A673 (cell line): ENCODE results near the gene GLRX3.

Experiments
- CTCF ChIP-seq: fragments of 300-800, 200-600 bp; sonication (generic); conservative IDR thresholded peaks from 2 replicates; pipeline ENCODE4 v1.5.1; 2017; ENCODE audit warnings: low read depth, mild to moderate bottlenecking, antibody characterized with exemption, low read length, moderate library complexity, mixed read lengths
- EZH2 ChIP-seq: fragments of 200-600 bp; sonication (generic); IDR thresholded peaks from 2 replicates; pipeline ENCODE4 v1.6.1; 2017; ENCODE audit warnings: borderline replicate concordance, low read depth, mild to moderate bottlenecking, mixed read lengths, antibody characterized with exemption, low read length; ENCODE audit not compliant: poor library complexity, severe bottlenecking

GRCh38 chr10:130180416-130180815, 44.2 kb downstream of the GLRX3 start:
- TF ChIP-seq CTCF: no peak
- TF ChIP-seq EZH2: no peak
